GM18505 (cell line): ENCODE measurements around the gene MAMLD1.
"Not testable (repeated sequence)": the region's sequence is repeated elsewhere in the genome, so short reads cannot be mapped to it uniquely, and the experiment has no call there.

Source experiments
- ATAC-seq: cut with Tn5 transposase; IDR thresholded peaks from one replicate; pipeline ENCODE4 v1.9.1; 2021; ENCODE audit not compliant: unreplicated experiment
- POLR2A ChIP-seq: IDR thresholded peaks from 4 replicates; pipeline ENCODE4 v1.6.1; 2011; ENCODE audit warnings: borderline replicate concordance; ENCODE audit not compliant: insufficient read depth, insufficient read length; ENCODE audit errors: extremely low read depth

MAMLD1 gene

GRCh38 chrX:150334981-150335380 is 28.1 kb upstream of the MAMLD1 start:
- no peak for ATAC-seq
- no peak for TF ChIP-seq POLR2A

GRCh38 chrX:150337026-150337425 is 26.1 kb upstream of the MAMLD1 start:
- ATAC-seq, result no peak
- no peak for TF ChIP-seq POLR2A

- no peak for TF ChIP-seq POLR2A
- ATAC-seq, result no peak
These were observed 25.6 kb upstream of the MAMLD1 start for GRCh38 chrX:150337536-150337935.

DNA sequence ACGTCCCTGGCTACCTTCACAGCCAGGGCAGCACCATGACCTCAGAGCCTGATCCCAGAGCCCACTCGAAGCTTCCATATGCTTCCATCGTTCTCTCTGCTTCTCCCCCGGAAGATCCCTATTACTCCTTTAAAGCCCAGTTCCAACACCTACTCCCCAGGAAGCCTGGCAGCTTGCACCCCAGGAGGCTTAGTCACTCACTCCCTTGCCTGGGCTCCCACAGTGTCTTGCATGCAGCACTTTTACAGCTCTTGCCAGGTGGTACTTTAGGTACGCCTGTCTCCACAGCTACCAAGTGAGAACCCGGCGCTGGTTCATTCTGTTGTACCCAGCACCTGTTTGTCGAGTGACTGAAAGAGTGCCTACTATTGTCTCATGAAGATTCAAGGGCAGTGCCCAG is 24.5 kb upstream of the MAMLD1 start:
- no peak for ATAC-seq
- TF ChIP-seq POLR2A, result no peak

GRCh38 chrX:150339736-150340135 is 23.4 kb upstream of the MAMLD1 start:
- TF ChIP-seq POLR2A, result no peak
- no peak for ATAC-seq

- not testable (repeated sequence) for ATAC-seq
These were observed 22.8 kb upstream of the MAMLD1 start for GRCh38 chrX:150340326-150340725.

GRCh38 chrX:150347471-150347870 is 15.6 kb upstream of the MAMLD1 start:
- no peak for TF ChIP-seq POLR2A
- ATAC-seq, result no peak

GRCh38 chrX:150348365-150348764 is 14.8 kb upstream of the MAMLD1 start:
- ATAC-seq, result no peak
- TF ChIP-seq POLR2A, result no peak

GRCh38 chrX:150352114-150352513 is 11.0 kb upstream of the MAMLD1 start:
- no peak for TF ChIP-seq POLR2A
- ATAC-seq, result no peak

- TF ChIP-seq POLR2A, result no peak
- ATAC-seq, result no peak
These were observed 10.5 kb upstream of the MAMLD1 start for GRCh38 chrX:150352581-150352980.

- no peak for TF ChIP-seq POLR2A
- no peak for ATAC-seq
These were observed 7.2 kb upstream of the MAMLD1 start for GRCh38 chrX:150355913-150356312.

DNA sequence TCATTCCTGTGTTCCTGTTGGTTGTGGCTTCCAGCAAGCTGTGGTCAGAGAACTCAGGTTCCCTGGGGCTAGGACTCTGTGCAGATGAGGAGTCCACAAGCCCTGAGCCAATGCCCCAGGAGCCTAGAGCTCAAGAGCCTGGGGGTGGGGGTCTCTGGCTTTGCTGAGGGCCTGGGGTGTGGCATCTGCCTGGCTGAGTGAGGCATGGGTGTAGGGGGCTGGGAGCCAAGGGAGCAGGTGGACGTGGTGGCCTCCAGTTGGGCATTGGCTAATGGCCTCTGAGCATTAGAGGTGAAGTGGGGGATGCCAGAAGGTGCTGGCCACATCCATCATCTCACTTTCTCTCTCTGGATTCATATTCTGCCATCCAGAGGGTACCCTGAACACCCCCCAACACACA is 5.3 kb upstream of the MAMLD1 start:
- ATAC-seq, result no peak
- no peak for TF ChIP-seq POLR2A

- no peak for TF ChIP-seq POLR2A
- no peak for ATAC-seq
These were observed 4.5 kb upstream of the MAMLD1 start for GRCh38 chrX:150358651-150359050.

DNA sequence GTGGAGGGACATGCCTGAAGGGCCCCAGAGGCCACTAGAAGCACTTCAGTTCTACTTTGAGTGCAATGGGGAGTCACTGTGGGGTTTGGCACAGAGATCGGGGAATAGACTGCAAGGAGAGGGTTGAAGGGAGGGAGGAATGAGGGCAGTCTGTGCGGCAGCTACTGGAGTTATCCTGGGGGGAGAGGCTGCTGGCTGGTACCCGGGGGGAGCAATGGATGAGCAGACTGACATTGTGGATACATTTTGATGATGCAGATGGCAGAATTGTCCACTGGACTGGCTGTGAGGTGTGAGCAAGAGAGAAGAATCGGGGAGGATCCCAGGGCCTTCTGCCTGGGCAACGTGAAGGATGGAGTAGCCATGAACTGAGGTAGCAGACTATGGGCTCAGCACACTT is 2.8 kb upstream of the MAMLD1 start:
- no peak for TF ChIP-seq POLR2A
- ATAC-seq, result no peak

DNA sequence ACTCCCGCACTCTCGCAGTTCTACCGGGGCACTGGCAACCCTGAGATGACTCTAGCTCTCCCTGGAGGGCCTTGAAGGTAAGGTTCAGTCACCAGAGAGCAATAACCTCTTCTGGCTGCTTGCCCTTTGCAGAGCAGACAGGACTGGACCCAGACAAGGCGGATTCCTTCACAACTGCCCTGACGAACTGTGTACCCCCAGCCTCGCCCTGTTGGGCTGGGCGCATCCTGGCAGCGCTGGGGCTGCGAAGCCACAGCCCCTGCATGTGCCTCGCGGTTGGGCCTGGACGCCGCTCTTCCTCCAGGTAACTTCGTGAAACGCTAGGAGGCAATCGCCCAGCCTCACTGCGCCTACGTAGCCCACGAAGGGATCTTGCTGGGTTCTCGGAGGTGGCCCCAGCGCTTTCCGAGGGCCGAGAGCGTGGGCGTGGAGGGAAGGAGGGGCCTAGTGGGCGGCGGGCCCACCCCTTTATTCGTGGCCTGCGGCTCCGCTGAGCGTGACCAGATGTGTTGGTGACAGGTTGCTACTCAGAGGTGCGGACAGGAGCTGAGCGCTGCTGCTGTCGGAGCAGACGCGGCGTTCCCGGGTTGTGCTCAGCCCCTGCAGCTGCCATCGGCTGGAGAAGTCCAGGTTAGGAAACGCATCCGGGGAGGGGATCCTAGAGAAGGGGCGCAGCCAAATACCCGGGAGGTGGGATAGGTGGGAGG is 1.9 kb upstream of the MAMLD1 start:
- ATAC-seq, result no peak
- no peak for TF ChIP-seq POLR2A
